Measurements from ENCODE around the gene TSSK1B. TPM values are rescaled to one million over a fixed set of nuclear protein-coding genes. Genes with fewer than 3 reads are reported as not detected.
A peak's percentile ranks its signal among the peaks of the same experiment; 100 is the strongest.

TSSK1B gene
- total and polyA plus RNA-seq, 2 of the 8 experiments (the other 6 are each of a cell fraction or from before 2014, with no cell fraction given): 0.05 TPM; not detected in 1

DNA sequence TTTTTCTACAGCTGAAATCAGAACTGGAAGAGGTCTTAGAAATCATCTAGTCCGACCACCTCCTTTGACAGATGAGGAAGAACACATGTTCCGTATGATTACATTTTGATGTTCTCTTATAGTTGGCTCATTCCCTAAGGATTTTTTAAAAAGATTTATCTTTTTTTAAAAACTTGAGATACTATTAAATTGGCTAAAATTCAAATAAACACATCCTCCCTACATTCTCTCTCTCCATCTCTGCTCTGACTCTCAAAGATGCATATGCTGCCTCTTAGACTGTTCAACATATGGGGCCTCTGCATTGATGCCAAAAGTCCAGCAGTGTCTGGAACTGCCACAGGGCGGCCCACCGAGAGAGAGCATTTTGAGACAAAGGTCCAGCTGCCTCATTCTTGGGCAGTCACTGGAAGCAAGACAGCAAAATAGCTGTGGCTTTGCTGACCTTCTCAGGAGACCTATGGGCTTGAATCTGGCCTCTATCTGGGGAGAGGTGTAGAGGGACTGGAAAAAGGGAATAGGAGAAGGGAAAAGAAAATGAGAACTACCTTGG, 12.8 kb upstream of the TSSK1B start:
- H3K36me3 ChIP-seq (ENCODE audit: control insufficient read depth in 2 of 4, insufficient read depth in 4 of 4, low read length in 3 of 4): 0 out of 8 replicates have a peak, but pooled peaks cover 0 to 2% (median 0%) of the 10 kb centered on the region in 4 experiments
- CTCF ChIA-PET (ENCODE audit: partially characterized antibody): interaction anchor here (1.0 to 1.9 kb wide), 10 partner anchors 8 to 322 kb away, joined by 3 to 5 read pairs (median 3); partner anchors contain the start of gene YTHDC2

More for the DNA sequence above, 12.8 kb upstream of the TSSK1B start:
- TF ChIP-seq RNF2 (IDR thresholded peaks at IDR 0.05; ENCODE audit: borderline replicate concordance, low read depth, low read length, missing control alignments, poor library complexity, severe bottlenecking) (no peak), RAD21 (IDR thresholded peaks at IDR 0.05 in 1 of 2, conservative IDR thresholded peaks at IDR 0.05 in 1 of 2; ENCODE audit: low read depth in 2 of 2, low read length in 2 of 2) (peak; percentile 9 to 26; a peak in 3 of 4 replicates)
- TF ChIP-seq, protein P1, sequence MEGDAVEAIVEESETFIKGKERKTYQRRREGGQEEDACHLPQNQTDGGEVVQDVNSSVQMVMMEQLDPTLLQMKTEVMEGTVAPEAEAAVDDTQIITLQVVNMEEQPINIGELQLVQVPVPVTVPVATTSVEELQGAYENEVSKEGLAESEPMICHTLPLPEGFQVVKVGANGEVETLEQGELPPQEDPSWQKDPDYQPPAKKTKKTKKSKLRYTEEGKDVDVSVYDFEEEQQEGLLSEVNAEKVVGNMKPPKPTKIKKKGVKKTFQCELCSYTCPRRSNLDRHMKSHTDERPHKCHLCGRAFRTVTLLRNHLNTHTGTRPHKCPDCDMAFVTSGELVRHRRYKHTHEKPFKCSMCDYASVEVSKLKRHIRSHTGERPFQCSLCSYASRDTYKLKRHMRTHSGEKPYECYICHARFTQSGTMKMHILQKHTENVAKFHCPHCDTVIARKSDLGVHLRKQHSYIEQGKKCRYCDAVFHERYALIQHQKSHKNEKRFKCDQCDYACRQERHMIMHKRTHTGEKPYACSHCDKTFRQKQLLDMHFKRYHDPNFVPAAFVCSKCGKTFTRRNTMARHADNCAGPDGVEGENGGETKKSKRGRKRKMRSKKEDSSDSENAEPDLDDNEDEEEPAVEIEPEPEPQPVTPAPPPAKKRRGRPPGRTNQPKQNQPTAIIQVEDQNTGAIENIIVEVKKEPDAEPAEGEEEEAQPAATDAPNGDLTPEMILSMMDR (IDR thresholded peaks at IDR 0.05; ENCODE audit: control extremely low read depth in 1 of 3, insufficient read depth in 1 of 3, low read depth in 1 of 3, low read length in 3 of 3): peak; percentile 8 to 14 (median 13); a peak in 2 of 4 replicates
- Histone ChIP-seq H3K79me1 (ENCODE audit: low read depth, low read length) (no peaks in the 10 kb centered on the region), H2AK5ac (ENCODE audit: low read depth, low read length) (no peak overlapping the region), H3K9ac (replicated peaks in 1 of 4; ENCODE audit: extremely low read depth in 1 of 4, low read depth in 3 of 4, low read length in 3 of 4) (no peak overlapping the region), H2BK5ac (ENCODE audit: low read depth, low read length) (no peak overlapping the region), H2BK12ac (ENCODE audit: low read depth, low read length) (no peak overlapping the region), H4K8ac (ENCODE audit: extremely low read depth, insufficient read depth, low read length) (no peak overlapping the region), H3K18ac (ENCODE audit: extremely low read depth, low read length) (no peak overlapping the region), H2BK120ac (replicated peaks; ENCODE audit: low read depth, low read length) (no peak overlapping the region), H3K4me2 (ENCODE audit: insufficient read depth in 1 of 2, low read depth in 2 of 2, low read length in 2 of 2) (no peak overlapping the region), H2AFZ (ENCODE audit: low read length) (no peak overlapping the region), H3K23ac (ENCODE audit: insufficient read length) (no peak overlapping the region), H4K20me1 (replicated peaks in 1 of 2; ENCODE audit: control insufficient read depth in 1 of 2, insufficient read depth in 2 of 2, low read length in 2 of 2) (no peaks in the 10 kb centered on the region), H3K4me1 (replicated peaks in 1 of 4; ENCODE audit: control insufficient read depth in 3 of 4, insufficient read depth in 4 of 4, low read length in 3 of 4) (no peaks in the 10 kb centered on the region), H4K91ac (replicated peaks; ENCODE audit: insufficient read length, low read length) (no peak overlapping the region), H3K27ac (ENCODE audit: low read depth, low read length) (no peak overlapping the region), H3K23me2 (ENCODE audit: low read depth, low read length) (no peaks in the 10 kb centered on the region), H3K9me3 (ENCODE audit: insufficient read depth in 2 of 2, low read depth in 1 of 2, low read length in 1 of 2) (peaks cover 0 to 4% of the 10 kb centered on the region in 2 experiments; a peak in 1 of 4 replicates), H4K5ac (ENCODE audit: insufficient read length, low read depth, low read length) (no peak overlapping the region), H3K14ac (ENCODE audit: insufficient read length) (no peak overlapping the region), H2BK20ac (ENCODE audit: low read length) (no peak overlapping the region), H3K4ac (replicated peaks; ENCODE audit: insufficient read length, low read depth, low read length) (no peak overlapping the region), H3K79me2 (ENCODE audit: control insufficient read depth in 1 of 2, insufficient read depth in 2 of 2, low read length in 2 of 2) (no peaks in the 10 kb centered on the region), H3K4me3 (ENCODE audit: extremely low read depth in 1 of 4, insufficient read depth in 2 of 4, low read depth in 3 of 4, low read length in 4 of 4) (no peak overlapping the region), H2BK15ac (ENCODE audit: low read length) (no peak overlapping the region), H3K56ac (replicated peaks; ENCODE audit: insufficient read length, low read depth, low read length) (no peak overlapping the region), H3K27me3 (replicated peaks in 1 of 4; ENCODE audit: control insufficient read depth in 3 of 4, extremely low read depth in 1 of 4, insufficient read depth in 3 of 4, low read length in 3 of 4) (no peaks in the 10 kb centered on the region)
- FAIRE-seq: no peak
- DNase-seq (ENCODE audit: low read depth in 1 of 2, low spot score in 2 of 2): no peak
- WGBS, 2 experiments (ENCODE audit: extremely low coverage in 1 of 2, insufficient coverage in 1 of 2, insufficient read length in 1 of 2, insufficient replicate concordance in 2 of 2, low coverage in 1 of 2, low lambda C conversion rate in 2 of 2, missing lambda C conversion rate in 1 of 2): 85% methylated on average over 4 of the region's 4 CpGs; no CpG with 5 or more reads in 1 of the 2 experiments
- POLR2A ChIA-PET (ENCODE audit: partially characterized antibody): no interaction called here
